Measurements from ENCODE around the gene FBXW2. TPM values are rescaled to one million over a fixed set of nuclear protein-coding genes. Genes with fewer than 3 reads are reported as not detected.

FBXW2 gene
- total and polyA plus RNA-seq, 10 of the 15 experiments (the other 5 are each of a cell fraction or from before 2014, with no cell fraction given) = 2.9 to 56.9 (median 39.1) TPM

DNA sequence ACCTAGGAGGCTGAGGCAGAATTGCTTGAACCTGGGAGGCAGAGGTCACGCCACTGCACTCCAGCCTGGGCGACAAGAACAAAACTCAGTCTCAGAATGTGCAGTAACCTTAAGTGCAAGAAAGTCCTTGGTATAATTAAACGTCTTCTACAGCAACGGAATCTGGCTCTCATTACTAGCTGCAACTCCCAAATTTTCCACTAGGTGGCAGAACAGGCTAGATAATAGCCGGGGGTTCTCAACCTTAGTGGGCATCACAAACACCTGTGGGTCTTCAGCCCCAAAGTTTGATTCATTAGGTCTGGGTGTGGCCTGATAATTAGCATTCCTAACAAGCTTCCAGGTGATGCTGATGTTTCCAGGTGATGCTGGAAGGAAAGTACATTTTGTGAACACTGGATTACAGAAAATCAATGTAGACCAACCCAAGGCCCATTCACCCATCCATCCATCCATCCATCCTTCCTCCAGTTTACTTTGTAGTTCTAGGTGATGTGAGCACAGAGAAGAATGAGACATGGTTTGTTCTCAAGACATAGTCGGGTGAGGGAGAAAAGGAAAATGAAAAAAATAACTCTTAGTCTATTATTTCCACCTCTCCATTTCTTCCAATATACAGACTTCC is 37.3 kb downstream of the FBXW2 start (continued):
- TF ChIP-seq CTCF (IDR thresholded peaks at IDR 0.05 in 2 of 3, conservative IDR thresholded peaks at IDR 0.05 in 1 of 3; ENCODE audit: control insufficient read depth in 2 of 3, extremely low read depth in 1 of 3, insufficient read depth in 1 of 3, low read depth in 3 of 3, low read length in 3 of 3) (peak; percentile 65 to 88 (median 84); a peak in 5 of 6 replicates), SRF (IDR thresholded peaks at IDR 0.05; ENCODE audit: low read depth in 2 of 2, low read length in 2 of 2) (no peak), NFYA (IDR thresholded peaks at IDR 0.05; ENCODE audit: borderline replicate concordance, low read depth, low read length) (no peak), SMC3 (IDR thresholded peaks at IDR 0.05; ENCODE audit: borderline replicate concordance, low read length) (peak; percentile 71), FOXK2 (IDR thresholded peaks at IDR 0.05) (no peak), ATF3 (IDR thresholded peaks at IDR 0.05; ENCODE audit: borderline replicate concordance, extremely low read depth, low read depth, low read length) (no peak), SMARCA5 (IDR thresholded peaks at IDR 0.05) (no peak), E4F1 (IDR thresholded peaks at IDR 0.05; ENCODE audit: borderline replicate concordance, partially characterized antibody) (no peak), SP1 (IDR thresholded peaks at IDR 0.05; ENCODE audit: low read depth, low read length) (no peak), MYC (IDR thresholded peaks at IDR 0.05; ENCODE audit: insufficient read depth, insufficient read length, insufficient replicate concordance, low read length, severe bottlenecking) (no peak), NRF1 (conservative IDR thresholded peaks at IDR 0.05; ENCODE audit: low read depth, low read length) (no peak), MEF2A (IDR thresholded peaks at IDR 0.05; ENCODE audit: insufficient read depth, low read depth, low read length) (no peak), ZBED1 (IDR thresholded peaks at IDR 0.05; ENCODE audit: borderline replicate concordance) (no peak), SMAD1 (IDR thresholded peaks at IDR 0.05; ENCODE audit: low read depth, partially characterized antibody) (no peak), JUND (IDR thresholded peaks at IDR 0.05; ENCODE audit: low read depth, low read length) (no peak), TBL1XR1 (IDR thresholded peaks at IDR 0.05; ENCODE audit: low read depth, low read length) (no peak), RB1 (IDR thresholded peaks at IDR 0.05; ENCODE audit: borderline replicate concordance) (0 out of 2 replicates have a peak, but pooled peaks have one; percentile 47)
- TF ChIP-seq, protein P1, sequence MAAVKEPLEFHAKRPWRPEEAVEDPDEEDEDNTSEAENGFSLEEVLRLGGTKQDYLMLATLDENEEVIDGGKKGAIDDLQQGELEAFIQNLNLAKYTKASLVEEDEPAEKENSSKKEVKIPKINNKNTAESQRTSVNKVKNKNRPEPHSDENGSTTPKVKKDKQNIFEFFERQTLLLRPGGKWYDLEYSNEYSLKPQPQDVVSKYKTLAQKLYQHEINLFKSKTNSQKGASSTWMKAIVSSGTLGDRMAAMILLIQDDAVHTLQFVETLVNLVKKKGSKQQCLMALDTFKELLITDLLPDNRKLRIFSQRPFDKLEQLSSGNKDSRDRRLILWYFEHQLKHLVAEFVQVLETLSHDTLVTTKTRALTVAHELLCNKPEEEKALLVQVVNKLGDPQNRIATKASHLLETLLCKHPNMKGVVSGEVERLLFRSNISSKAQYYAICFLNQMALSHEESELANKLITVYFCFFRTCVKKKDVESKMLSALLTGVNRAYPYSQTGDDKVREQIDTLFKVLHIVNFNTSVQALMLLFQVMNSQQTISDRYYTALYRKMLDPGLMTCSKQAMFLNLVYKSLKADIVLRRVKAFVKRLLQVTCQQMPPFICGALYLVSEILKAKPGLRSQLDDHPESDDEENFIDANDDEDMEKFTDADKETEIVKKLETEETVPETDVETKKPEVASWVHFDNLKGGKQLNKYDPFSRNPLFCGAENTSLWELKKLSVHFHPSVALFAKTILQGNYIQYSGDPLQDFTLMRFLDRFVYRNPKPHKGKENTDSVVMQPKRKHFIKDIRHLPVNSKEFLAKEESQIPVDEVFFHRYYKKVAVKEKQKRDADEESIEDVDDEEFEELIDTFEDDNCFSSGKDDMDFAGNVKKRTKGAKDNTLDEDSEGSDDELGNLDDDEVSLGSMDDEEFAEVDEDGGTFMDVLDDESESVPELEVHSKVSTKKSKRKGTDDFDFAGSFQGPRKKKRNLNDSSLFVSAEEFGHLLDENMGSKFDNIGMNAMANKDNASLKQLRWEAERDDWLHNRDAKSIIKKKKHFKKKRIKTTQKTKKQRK (IDR thresholded peaks at IDR 0.05; ENCODE audit: low read depth, low read length) = no peak
- TF ChIP-seq, protein P2, sequence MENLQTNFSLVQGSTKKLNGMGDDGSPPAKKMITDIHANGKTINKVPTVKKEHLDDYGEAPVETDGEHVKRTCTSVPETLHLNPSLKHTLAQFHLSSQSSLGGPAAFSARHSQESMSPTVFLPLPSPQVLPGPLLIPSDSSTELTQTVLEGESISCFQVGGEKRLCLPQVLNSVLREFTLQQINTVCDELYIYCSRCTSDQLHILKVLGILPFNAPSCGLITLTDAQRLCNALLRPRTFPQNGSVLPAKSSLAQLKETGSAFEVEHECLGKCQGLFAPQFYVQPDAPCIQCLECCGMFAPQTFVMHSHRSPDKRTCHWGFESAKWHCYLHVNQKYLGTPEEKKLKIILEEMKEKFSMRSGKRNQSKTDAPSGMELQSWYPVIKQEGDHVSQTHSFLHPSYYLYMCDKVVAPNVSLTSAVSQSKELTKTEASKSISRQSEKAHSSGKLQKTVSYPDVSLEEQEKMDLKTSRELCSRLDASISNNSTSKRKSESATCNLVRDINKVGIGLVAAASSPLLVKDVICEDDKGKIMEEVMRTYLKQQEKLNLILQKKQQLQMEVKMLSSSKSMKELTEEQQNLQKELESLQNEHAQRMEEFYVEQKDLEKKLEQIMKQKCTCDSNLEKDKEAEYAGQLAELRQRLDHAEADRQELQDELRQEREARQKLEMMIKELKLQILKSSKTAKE (IDR thresholded peaks at IDR 0.05; ENCODE audit: low read depth, poor library complexity, severe bottlenecking) = no peak

Data from GM12878 (cell line).